BLaER1 (cell line): Measurements from ENCODE around the gene FAM210A.

ENCODE experiments used
- H3K27ac ChIP-seq: shearing (Covaris generic); formaldehyde crosslinking; 2 replicates; pipeline ENCODE4 v1.8.1; 2022
- H3K27me3 ChIP-seq: shearing (Covaris generic); formaldehyde crosslinking; 2 replicates; pipeline ENCODE4 v1.8.1; 2022
- H3K36me3 ChIP-seq: shearing (Covaris generic); formaldehyde crosslinking; 2 replicates; pipeline ENCODE4 v1.8.1; 2022
- H3K4me1 ChIP-seq: shearing (Covaris generic); formaldehyde crosslinking; 2 replicates; pipeline ENCODE4 v1.8.1; 2022
- H3K4me2 ChIP-seq: shearing (Covaris generic); formaldehyde crosslinking; 2 replicates; pipeline ENCODE4 v1.8.1; 2022
- H3K4me3 ChIP-seq: shearing (Covaris generic); formaldehyde crosslinking; 2 replicates; pipeline ENCODE4 v1.8.1; 2022
- H3K9ac ChIP-seq: shearing (Covaris generic); formaldehyde crosslinking; 2 replicates; pipeline ENCODE4 v1.8.1; 2022
- H3K9me3 ChIP-seq: shearing (Covaris generic); formaldehyde crosslinking; 2 replicates; pipeline ENCODE4 v1.8.1; 2022
- H4K20me1 ChIP-seq: shearing (Covaris generic); formaldehyde crosslinking; 2 replicates; pipeline ENCODE4 v1.8.1; 2022
- Cebpa-rat ChIP-seq: shearing (Covaris generic); IDR thresholded peaks from 2 replicates; pipeline ENCODE4 v1.8.1; 2022

Gene FAM210A

GRCh38 chr18:13625355-13625754 is 101.0 kb downstream of the FAM210A start:
- no peak overlapping the region for H3K4me3 ChIP-seq
- H3K9me3 ChIP-seq, result no peaks in the 10 kb centered on the region; the same call in 1 of the 2 replicates
- peak overlapping the region; percentile 85 for H3K27ac ChIP-seq
- peak overlapping the region; percentile 97 for H3K4me2 ChIP-seq
- no peak for TF ChIP-seq Cebpa-rat
- H3K4me1 ChIP-seq, result peaks cover 99% of the 10 kb centered on the region
- H3K9ac ChIP-seq, result peak overlapping the region; percentile 64; the same call in 1 of the 2 replicates
- H3K27me3 ChIP-seq, result no peaks in the 10 kb centered on the region
- peaks cover 98% of the 10 kb centered on the region for H4K20me1 ChIP-seq
- peaks cover 71% of the 10 kb centered on the region for H3K36me3 ChIP-seq

- no peak for TF ChIP-seq Cebpa-rat
- peaks cover 99% of the 10 kb centered on the region for H3K4me1 ChIP-seq
- H3K9ac ChIP-seq, result peak overlapping the region; percentile 64
- peak overlapping the region; percentile 20; the same call in 1 of the 2 replicates for H3K4me3 ChIP-seq
- H3K36me3 ChIP-seq, result peaks cover 64% of the 10 kb centered on the region
- peak overlapping the region; percentile 97 for H3K4me2 ChIP-seq
- H4K20me1 ChIP-seq, result peaks cover 98% of the 10 kb centered on the region
- peak overlapping the region; percentile 85 for H3K27ac ChIP-seq
- H3K9me3 ChIP-seq, result no peaks in the 10 kb centered on the region
- no peaks in the 10 kb centered on the region for H3K27me3 ChIP-seq
Measured at GRCh38 chr18:13624563-13625237, 101.7 kb downstream of the FAM210A start.

GRCh38 chr18:13623871-13624270 is 102.5 kb downstream of the FAM210A start:
- Histone ChIP-seq H3K4me3 (peak overlapping the region; percentile 20; the same call in 1 of the 2 replicates), H3K9ac (peak overlapping the region; percentile 64; the same call in 1 of the 2 replicates), H3K4me2 (peak overlapping the region; percentile 97), H4K20me1 (peaks cover 97% of the 10 kb centered on the region), H3K4me1 (peaks cover 99% of the 10 kb centered on the region), H3K27ac (peak overlapping the region; percentile 85), H3K9me3 (no peaks in the 10 kb centered on the region), H3K27me3 (no peaks in the 10 kb centered on the region), H3K36me3 (peaks cover 65% of the 10 kb centered on the region)
- TF ChIP-seq Cebpa-rat, result no peak

- TF ChIP-seq Cebpa-rat, result no peak
- H3K9me3 ChIP-seq, result no peaks in the 10 kb centered on the region
- peak overlapping the region; percentile 85 for H3K27ac ChIP-seq
Measured at GRCh38 chr18:13623348-13623747, 103.0 kb downstream of the FAM210A start.

GRCh38 chr18:13622751-13623150 is 103.6 kb downstream of the FAM210A start:
- TF ChIP-seq Cebpa-rat, result no peak
- H3K4me2 ChIP-seq, result peak overlapping the region; percentile 97
- H3K4me1 ChIP-seq, result peaks cover 99% of the 10 kb centered on the region
- H3K27ac ChIP-seq, result peak overlapping the region; percentile 85
- H3K9me3 ChIP-seq, result no peaks in the 10 kb centered on the region
- H3K27me3 ChIP-seq, result no peaks in the 10 kb centered on the region
- peak overlapping the region; percentile 33 for H3K9ac ChIP-seq
- H3K4me3 ChIP-seq, result no peak overlapping the region
- peaks cover 66% of the 10 kb centered on the region for H3K36me3 ChIP-seq
- peaks cover 97% of the 10 kb centered on the region for H4K20me1 ChIP-seq

More at GRCh38 chr18:13623348-13623747, 103.0 kb downstream of the FAM210A start:
- Histone ChIP-seq H3K4me3 (no peak overlapping the region), H3K4me1 (peaks cover 99% of the 10 kb centered on the region), H3K9ac (no peak overlapping the region), H4K20me1 (peaks cover 97% of the 10 kb centered on the region), H3K27me3 (no peaks in the 10 kb centered on the region), H3K36me3 (peaks cover 68% of the 10 kb centered on the region), H3K4me2 (peak overlapping the region; percentile 97)

GRCh38 chr18:13621886-13622619 is 104.3 kb downstream of the FAM210A start:
- H4K20me1 ChIP-seq, result peaks cover 97% of the 10 kb centered on the region
- peak overlapping the region; percentile 97 for H3K4me2 ChIP-seq
- TF ChIP-seq Cebpa-rat, result no peak

GRCh38 chr18:13621446-13621849 is 104.9 kb downstream of the FAM210A start:
- H3K36me3 ChIP-seq, result peaks cover 60% of the 10 kb centered on the region

More at GRCh38 chr18:13621886-13622619, 104.3 kb downstream of the FAM210A start:
- Histone ChIP-seq H3K9ac (peak overlapping the region; percentile 33; the same call in 1 of the 2 replicates), H3K4me1 (peaks cover 99% of the 10 kb centered on the region), H3K27me3 (no peaks in the 10 kb centered on the region), H3K4me3 (no peak overlapping the region), H3K9me3 (no peaks in the 10 kb centered on the region), H3K27ac (peak overlapping the region; percentile 85), H3K36me3 (peaks cover 60% of the 10 kb centered on the region)

GRCh38 chr18:13620818-13621445 is 105.4 kb downstream of the FAM210A start:
- H4K20me1 ChIP-seq, result peaks cover 97% of the 10 kb centered on the region
- no peak for TF ChIP-seq Cebpa-rat
- H3K27ac ChIP-seq, result peak overlapping the region; percentile 85
- H3K4me2 ChIP-seq, result peak overlapping the region; percentile 97
- H3K27me3 ChIP-seq, result no peaks in the 10 kb centered on the region
- peaks cover 99% of the 10 kb centered on the region for H3K4me1 ChIP-seq
- H3K4me3 ChIP-seq, result peak overlapping the region; percentile 45
- H3K36me3 ChIP-seq, result peaks cover 59% of the 10 kb centered on the region
- peak overlapping the region; percentile 69 for H3K9ac ChIP-seq
- no peaks in the 10 kb centered on the region for H3K9me3 ChIP-seq

More at GRCh38 chr18:13621446-13621849, 104.9 kb downstream of the FAM210A start:
- H3K9ac ChIP-seq, result peak overlapping the region; percentile 69; the same call in 1 of the 2 replicates
- peaks cover 97% of the 10 kb centered on the region for H4K20me1 ChIP-seq
- peaks cover 99% of the 10 kb centered on the region for H3K4me1 ChIP-seq
- no peak overlapping the region for H3K4me3 ChIP-seq
- no peak for TF ChIP-seq Cebpa-rat
- H3K27ac ChIP-seq, result peak overlapping the region; percentile 85
- H3K27me3 ChIP-seq, result no peaks in the 10 kb centered on the region
- H3K9me3 ChIP-seq, result no peaks in the 10 kb centered on the region
- H3K4me2 ChIP-seq, result peak overlapping the region; percentile 97

GRCh38 chr18:13620206-13620672 is 106.1 kb downstream of the FAM210A start:
- H3K4me1 ChIP-seq, result peaks cover 100% of the 10 kb centered on the region
- peaks cover 57% of the 10 kb centered on the region for H3K36me3 ChIP-seq
- TF ChIP-seq Cebpa-rat, result no peak
- no peaks in the 10 kb centered on the region for H3K9me3 ChIP-seq
- no peaks in the 10 kb centered on the region for H3K27me3 ChIP-seq
- H3K4me3 ChIP-seq, result peak overlapping the region; percentile 45
- H4K20me1 ChIP-seq, result peaks cover 99% of the 10 kb centered on the region
- peak overlapping the region; percentile 69 for H3K9ac ChIP-seq
- peak overlapping the region; percentile 97 for H3K4me2 ChIP-seq
- H3K27ac ChIP-seq, result peak overlapping the region; percentile 85
